Bronchial epithelial cell (primary cell): Measurements from ENCODE around the gene DUSP16. TPM values are rescaled to one million over a fixed set of nuclear protein-coding genes. Genes with fewer than 3 reads are reported as not detected.
"Not testable (repeated sequence)": the region's sequence is repeated elsewhere in the genome, so short reads cannot be mapped to it uniquely, and the experiment has no call there.

Source experiments
- DNase-seq: peaks from one replicate; pipeline ENCODE4 v3.0.0-alpha.2; 2010; ENCODE audit warnings: low read depth
- FAIRE-seq: peaks from 2 replicates; lab custom pipeline; 2011; peaks lifted over from hg19 to GRCh38; lab: Jason Lieb, UNC
- H3K27me3 ChIP-seq: 2 replicates; pipeline ENCODE4 v1.5.1; 2011; ENCODE audit warnings: low read length; ENCODE audit not compliant: control insufficient read depth, insufficient read depth
- H3K36me3 ChIP-seq: 2 replicates; pipeline ENCODE4 v1.5.1; 2011; ENCODE audit warnings: low read length; ENCODE audit not compliant: control insufficient read depth, insufficient read depth
- H3K4me3 ChIP-seq: 2 replicates; pipeline ENCODE4 v1.5.1; 2011; ENCODE audit warnings: mild to moderate bottlenecking, low read depth, low read length, control low read depth
- CTCF ChIP-seq: IDR thresholded peaks from 2 replicates; pipeline ENCODE4 v1.5.1; 2011; ENCODE audit warnings: mild to moderate bottlenecking, moderate library complexity, low read length, control low read depth, inconsistent platforms; ENCODE audit not compliant: insufficient read depth, severe bottlenecking
- total RNA-seq: library from RNA; depleted of rRNA; stranded (reverse); fragments of >200 nt; gene quantifications from 2 replicates; pipeline ENCODE4 v1.2.1, GENCODE V29; 2014

Gene DUSP16
- total RNA-seq, 1 donor from 2014 or later: 14.2 TPM

GRCh38 chr12:12577786-12578185 is 15.1 kb upstream of the DUSP16 start:
- TF ChIP-seq CTCF: no peak
- Histone ChIP-seq H3K4me3 (no peak overlapping the region), H3K36me3 (no peaks in the 10 kb centered on the region), H3K27me3 (no peaks in the 10 kb centered on the region)
- no peak for FAIRE-seq
- DNase-seq: peak; percentile 54

GRCh38 chr12:12572659-12573058 is 10.0 kb upstream of the DUSP16 start:
- no peak for TF ChIP-seq CTCF
- no peak for FAIRE-seq

DNA sequence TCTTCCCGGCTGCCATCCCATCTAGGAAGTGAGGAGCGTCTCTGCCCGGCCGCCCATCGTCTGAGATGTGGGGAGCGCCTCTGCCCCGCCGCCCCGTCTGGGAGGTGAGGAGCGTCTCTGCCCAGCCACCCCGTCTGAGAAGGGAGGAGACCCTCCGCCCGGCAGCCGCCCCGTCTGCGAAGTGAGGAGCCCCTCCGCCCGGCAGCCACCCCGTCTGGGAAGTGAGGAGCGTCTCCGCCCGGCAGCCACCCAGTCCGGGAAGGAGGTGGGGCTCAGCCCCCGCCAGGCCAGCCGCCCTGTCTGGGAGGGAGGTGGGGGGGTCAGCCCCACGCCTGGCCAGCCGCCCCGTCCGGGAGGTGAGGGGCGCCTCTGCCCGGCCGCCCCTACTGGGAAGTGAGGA is 3.3 kb upstream of the DUSP16 start:
- H3K4me3 ChIP-seq, H3K27me3 ChIP-seq, FAIRE-seq, H3K36me3 ChIP-seq, DNase-seq: not testable (repeated sequence)

More at GRCh38 chr12:12572659-12573058, 10.0 kb upstream of the DUSP16 start:
- H3K27me3 ChIP-seq: no peaks in the 10 kb centered on the region
- H3K4me3 ChIP-seq: no peak overlapping the region
- DNase-seq: no peak
- no peaks in the 10 kb centered on the region for H3K36me3 ChIP-seq

DNA sequence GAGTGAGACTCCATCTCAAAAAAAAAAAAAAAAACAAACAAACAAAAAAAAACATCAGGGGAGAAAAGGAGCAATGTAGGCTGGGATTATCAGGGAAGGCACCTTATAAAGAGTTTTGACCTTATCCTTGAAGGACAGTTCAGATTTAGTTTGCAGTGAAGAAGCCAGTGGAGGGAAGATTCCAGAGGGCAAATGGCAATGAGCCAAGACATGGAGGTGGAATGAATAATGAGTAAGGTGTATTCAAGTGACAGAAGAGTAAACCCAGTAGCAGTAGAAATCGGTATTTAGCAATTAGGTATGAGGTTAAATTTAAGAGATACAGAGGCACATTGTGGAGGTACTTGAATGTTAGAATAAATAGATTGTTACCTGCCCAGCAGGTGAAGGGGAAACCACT is 2.2 kb upstream of the DUSP16 start:
- Histone ChIP-seq H3K4me3 (no peak overlapping the region), H3K36me3 (no peaks in the 10 kb centered on the region), H3K27me3 (no peaks in the 10 kb centered on the region)
- FAIRE-seq (no peak), DNase-seq (peak; percentile 40)
- no peak for TF ChIP-seq CTCF

DNA sequence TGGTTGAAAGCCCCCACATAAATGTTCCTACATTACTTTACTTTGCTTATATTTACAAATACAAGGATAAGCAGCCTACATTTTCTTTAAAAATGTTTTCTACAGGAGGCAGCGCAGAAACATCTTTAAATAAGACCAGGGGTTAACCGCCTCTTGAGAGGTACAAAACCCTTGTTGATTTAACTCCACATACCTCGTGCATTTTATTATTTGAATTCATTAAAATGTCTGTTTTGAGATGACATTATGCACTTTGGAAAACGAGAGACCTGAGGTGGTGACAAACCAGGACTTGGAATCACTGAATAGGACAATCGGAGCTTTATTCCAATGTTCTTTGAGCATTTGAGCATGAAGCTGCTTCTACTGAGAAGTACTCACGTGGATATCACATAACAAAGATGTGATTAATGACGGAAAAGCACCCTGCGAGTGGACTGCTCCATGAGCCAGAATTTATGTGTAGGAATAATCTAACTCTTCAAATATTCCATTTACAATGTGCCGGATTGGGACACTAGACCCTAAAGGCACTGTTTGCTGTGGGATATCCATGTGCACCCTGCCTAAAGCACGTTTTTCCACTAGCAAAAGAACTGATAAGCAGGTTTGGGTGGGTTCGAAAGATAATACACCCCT is 746 bp upstream of the DUSP16 start:
- DNase-seq (peak; percentile 46), FAIRE-seq (no peak)
- no peak for TF ChIP-seq CTCF
- Histone ChIP-seq H3K4me3 (no peak overlapping the region), H3K36me3 (no peaks in the 10 kb centered on the region), H3K27me3 (no peaks in the 10 kb centered on the region)

- no peak for FAIRE-seq
- Histone ChIP-seq H3K36me3 (no peaks in the 10 kb centered on the region), H3K4me3 (peak overlapping the region; percentile 81), H3K27me3 (no peaks in the 10 kb centered on the region)
- TF ChIP-seq CTCF: no peak
- no peak for DNase-seq
These were observed 613 bp downstream of the DUSP16 start for GRCh38 chr12:12562016-12562483.
